GM12878 (cell line): ENCODE results near the gene RBM6.

Experiments used
- CTCF ChIP-seq, 3 experiments: IDR thresholded peaks in 2 of 3; conservative IDR thresholded peaks in 1 of 3; 2 replicates each; pipeline ENCODE4 v1.5.1; 2011; ENCODE audit warnings: low read depth in 3 of 3, low read length in 3 of 3, mild to moderate bottlenecking in 3 of 3, control low read depth in 2 of 3, moderate library complexity in 2 of 3, inconsistent platforms in 1 of 3, mixed read lengths in 1 of 3; ENCODE audit not compliant: control insufficient read depth in 2 of 3, insufficient read depth in 1 of 3; ENCODE audit errors: extremely low read depth in 1 of 3
- ELK1 ChIP-seq: IDR thresholded peaks from 2 replicates; pipeline ENCODE4 v1.6.1; 2012; ENCODE audit warnings: low read depth, low read length, improper control_type of control experiment
- POLR2AphosphoS5 ChIP-seq: IDR thresholded peaks from 2 replicates; pipeline ENCODE4 v1.6.1; 2011; ENCODE audit warnings: mild to moderate bottlenecking, low read length, inconsistent platforms
- REST ChIP-seq: IDR thresholded peaks from 2 replicates; pipeline ENCODE4 v1.6.1; 2012; ENCODE audit warnings: mild to moderate bottlenecking, low read depth, low read length
- TAF1 ChIP-seq: IDR thresholded peaks from 2 replicates; pipeline ENCODE4 v1.6.1; 2011; ENCODE audit warnings: mild to moderate bottlenecking, low read depth, low read length, borderline replicate concordance

GRCh38 chr3:49926117-49926728 is 13.7 kb upstream of the RBM6 start:
- TF ChIP-seq REST (no peak), CTCF (IDR thresholded peaks at IDR 0.05 in 2 of 3, conservative IDR thresholded peaks at IDR 0.05 in 1 of 3; ENCODE audit: control insufficient read depth in 2 of 3, extremely low read depth in 1 of 3, insufficient read depth in 1 of 3, low read depth in 3 of 3, low read length in 3 of 3) (no peak), ELK1 (no peak), TAF1 (no peak), POLR2AphosphoS5 (no peak)
